ENCODE results near the gene RPUSD1. TPM values are rescaled to one million over a fixed set of nuclear protein-coding genes. Genes with fewer than 3 reads are reported as not detected.

RPUSD1 gene
- total RNA-seq, 1 donor from 2014 or later: 14.2 TPM

DNA sequence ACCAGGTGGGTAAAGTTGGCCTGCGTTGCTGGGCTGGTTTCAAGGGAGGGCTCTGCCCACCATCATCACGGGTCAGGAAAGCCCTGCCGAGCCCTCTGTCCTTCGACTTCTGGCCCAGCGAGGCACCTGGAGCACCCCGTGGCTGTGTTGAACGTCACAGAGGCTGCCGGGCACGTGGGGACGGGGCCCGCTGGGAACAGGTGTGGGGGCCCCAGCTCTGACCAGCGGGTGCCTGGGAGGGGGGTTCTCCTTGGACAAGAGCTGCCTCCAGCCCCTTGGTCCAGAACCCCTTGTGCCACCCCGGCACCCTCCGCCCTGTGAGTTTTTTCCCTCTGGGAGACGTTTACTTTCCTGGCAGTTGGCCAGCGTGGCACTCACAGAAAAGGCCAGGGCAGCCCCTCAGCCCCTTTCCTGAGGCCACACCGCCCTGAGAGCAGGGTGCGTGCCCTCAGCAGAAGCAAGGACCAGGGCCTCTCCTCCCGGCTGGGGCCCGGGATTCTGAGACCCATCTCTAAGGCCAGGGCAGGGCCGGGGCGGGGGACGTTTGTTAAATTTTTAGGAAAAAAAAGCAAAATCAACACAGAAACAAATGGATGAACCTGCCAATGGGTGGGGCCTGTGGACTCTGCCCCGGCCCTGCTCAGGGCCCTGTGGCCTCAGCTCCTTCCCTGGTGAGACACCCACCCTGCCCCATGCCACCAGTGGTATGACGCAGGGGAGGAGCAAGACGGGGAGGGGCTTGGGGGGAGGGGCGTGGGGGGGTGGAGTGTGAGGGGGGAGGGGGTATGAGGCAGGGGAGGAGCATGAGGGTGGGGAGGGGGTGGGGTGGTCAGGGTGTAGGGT, 43.6 kb upstream of the RPUSD1 start:
- TF ChIP-seq, protein P1, sequence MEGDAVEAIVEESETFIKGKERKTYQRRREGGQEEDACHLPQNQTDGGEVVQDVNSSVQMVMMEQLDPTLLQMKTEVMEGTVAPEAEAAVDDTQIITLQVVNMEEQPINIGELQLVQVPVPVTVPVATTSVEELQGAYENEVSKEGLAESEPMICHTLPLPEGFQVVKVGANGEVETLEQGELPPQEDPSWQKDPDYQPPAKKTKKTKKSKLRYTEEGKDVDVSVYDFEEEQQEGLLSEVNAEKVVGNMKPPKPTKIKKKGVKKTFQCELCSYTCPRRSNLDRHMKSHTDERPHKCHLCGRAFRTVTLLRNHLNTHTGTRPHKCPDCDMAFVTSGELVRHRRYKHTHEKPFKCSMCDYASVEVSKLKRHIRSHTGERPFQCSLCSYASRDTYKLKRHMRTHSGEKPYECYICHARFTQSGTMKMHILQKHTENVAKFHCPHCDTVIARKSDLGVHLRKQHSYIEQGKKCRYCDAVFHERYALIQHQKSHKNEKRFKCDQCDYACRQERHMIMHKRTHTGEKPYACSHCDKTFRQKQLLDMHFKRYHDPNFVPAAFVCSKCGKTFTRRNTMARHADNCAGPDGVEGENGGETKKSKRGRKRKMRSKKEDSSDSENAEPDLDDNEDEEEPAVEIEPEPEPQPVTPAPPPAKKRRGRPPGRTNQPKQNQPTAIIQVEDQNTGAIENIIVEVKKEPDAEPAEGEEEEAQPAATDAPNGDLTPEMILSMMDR (IDR thresholded peaks at IDR 0.05): no peak
- Histone ChIP-seq H3K27me3 (no peaks in the 10 kb centered on the region), H3K9me3 (peaks cover 3% of the 10 kb centered on the region), H3K36me3 (no peaks in the 10 kb centered on the region), H3K4me3 (no peak overlapping the region), H3K27ac (no peak overlapping the region), H3K4me1 (no peaks in the 10 kb centered on the region)
- intact Hi-C loops (cut with DNase I): no loop called here
- DNase-seq (no peak), ATAC-seq (no peak)

DNA sequence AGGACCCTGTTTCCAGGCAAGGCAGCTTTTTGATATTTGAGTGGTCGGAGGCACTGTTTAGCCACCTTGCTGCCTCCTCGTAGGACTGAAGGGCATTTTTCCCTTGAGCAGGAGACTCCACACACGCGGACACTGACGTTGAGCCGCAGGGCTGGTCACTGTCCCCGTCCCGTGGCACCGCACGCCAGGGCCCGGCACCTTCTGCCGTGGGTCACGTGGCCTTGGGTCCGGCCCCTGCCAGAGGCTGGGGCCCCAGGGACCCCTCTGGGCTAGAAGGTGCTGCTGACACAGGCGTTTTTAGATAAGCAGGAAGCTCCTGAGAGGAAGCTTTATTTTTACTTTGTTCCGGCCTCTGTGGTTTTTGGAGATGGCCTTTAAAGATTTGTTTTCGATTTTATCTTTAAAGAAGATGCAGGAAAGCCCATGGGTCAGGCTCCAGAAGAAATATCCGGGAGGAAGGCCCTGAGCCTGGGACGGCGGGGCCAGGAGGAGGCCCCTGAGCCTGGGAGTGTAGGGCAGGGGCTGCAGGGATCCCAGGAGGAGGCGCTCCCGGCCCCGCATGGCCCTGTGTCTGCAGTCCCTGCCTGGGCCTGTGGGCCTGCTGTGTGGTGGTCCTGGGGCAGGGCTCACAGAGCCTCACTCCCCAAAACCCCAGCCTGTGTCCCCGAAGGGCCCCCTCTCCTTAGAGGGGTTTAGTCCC, 42.8 kb upstream of the RPUSD1 start:
- DNase-seq: no peak
- Histone ChIP-seq H3K27ac (no peak overlapping the region), H3K4me1 (no peaks in the 10 kb centered on the region), H3K4me3 (no peak overlapping the region), H3K36me3 (no peaks in the 10 kb centered on the region), H3K27me3 (no peaks in the 10 kb centered on the region), H3K9me3 (no peaks in the 10 kb centered on the region)
- no peak for ATAC-seq
- TF ChIP-seq, protein P1 (IDR thresholded peaks at IDR 0.05): no peak
- intact Hi-C loops (cut with DNase I): no loop called here

DNA sequence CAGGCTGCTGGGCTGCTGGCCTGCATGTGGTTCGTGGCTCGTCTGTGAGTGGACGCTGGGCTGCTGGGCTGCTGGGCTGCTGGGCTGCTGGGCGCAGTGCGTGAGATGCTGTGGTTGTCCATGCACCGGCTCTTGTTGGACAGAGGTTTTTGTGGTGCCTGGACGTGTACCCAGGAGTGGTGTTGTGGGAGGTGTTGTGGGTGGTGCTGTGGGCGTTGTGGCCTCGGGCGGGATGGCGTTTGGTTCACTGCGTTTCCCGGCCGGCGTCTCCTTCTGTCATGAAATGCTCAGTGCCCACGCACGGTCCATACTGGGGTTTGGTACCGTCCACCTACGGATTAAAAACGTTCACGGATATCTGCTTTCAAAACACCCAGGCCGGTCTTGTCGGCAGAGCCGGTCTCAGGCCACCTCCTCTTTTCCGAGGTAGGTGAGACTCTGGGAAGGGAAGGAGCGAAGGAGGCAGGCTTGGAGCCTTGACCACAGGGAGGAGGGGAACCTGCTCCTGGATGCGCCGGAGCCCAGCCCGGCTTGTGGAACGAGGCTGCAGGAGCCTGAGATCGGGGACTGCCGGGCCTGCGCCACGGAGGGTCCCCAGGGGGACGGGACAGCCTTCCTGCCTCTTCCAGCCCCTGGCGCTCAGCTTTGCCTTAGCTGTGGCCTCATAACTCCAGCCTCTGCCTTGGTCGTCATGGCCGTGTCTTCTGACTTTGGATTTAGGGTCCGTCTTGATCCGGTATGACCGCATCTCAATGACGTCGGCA, 42.1 kb upstream of the RPUSD1 start:
- H3K27me3 ChIP-seq: no peaks in the 10 kb centered on the region
- ATAC-seq: no peak

DNA sequence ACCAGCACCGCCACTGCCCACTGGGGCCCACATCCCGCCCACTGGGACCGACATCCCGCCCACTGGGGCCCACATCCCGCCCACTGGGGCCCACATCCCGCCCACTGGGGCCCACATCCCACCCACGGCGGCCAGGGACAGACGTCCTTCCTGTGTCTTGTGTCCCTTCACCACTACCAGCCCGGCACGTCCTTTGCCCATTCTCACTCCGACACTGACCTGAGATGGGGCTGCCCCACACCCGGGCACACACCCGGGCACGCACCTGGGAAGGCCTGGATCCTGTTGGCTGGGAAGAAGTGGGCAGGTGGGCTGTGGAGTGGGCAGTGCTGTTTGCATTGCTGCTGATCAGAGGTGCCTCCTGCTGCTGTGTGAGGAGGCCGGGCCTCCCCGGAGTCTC, 40.7 kb upstream of the RPUSD1 start:
- Histone ChIP-seq H3K9me3 (no peaks in the 10 kb centered on the region), H3K36me3 (no peaks in the 10 kb centered on the region), H3K27me3 (no peaks in the 10 kb centered on the region), H3K4me3 (no peak overlapping the region), H3K27ac (no peak overlapping the region), H3K4me1 (no peaks in the 10 kb centered on the region)
- TF ChIP-seq, protein P1 (IDR thresholded peaks at IDR 0.05): no peak
- intact Hi-C loops (cut with DNase I): no loop called here
- DNase-seq (no peak), ATAC-seq (no peak)

More for the DNA sequence above, 42.1 kb upstream of the RPUSD1 start:
- no peaks in the 10 kb centered on the region for H3K36me3 ChIP-seq
- no peak for DNase-seq
- intact Hi-C loops (cut with DNase I): no loop called here
- no peak overlapping the region for H3K27ac ChIP-seq
- no peak overlapping the region for H3K4me3 ChIP-seq
- no peaks in the 10 kb centered on the region for H3K9me3 ChIP-seq
- no peaks in the 10 kb centered on the region for H3K4me1 ChIP-seq
- TF ChIP-seq, protein P1 (IDR thresholded peaks at IDR 0.05): no peak

DNA sequence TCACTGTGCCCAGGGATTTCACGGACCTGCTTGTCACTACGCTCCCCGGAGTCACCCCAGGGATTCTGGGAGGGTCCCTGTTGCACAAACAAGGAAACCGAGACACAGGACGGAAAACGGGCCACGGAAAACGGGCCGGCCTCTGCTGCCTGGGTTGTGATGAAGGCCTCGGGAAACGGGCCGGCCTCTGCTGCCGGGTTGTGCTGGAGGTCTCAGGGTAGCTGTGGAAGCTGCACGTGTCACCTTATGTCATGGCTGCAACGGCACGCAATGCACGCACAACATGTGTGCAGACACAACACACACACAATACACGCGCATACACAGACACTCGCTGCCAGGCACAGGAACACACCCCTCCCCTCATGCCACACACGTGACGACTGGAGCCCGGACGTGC, 39.3 kb upstream of the RPUSD1 start:
- Histone ChIP-seq H3K27me3 (no peaks in the 10 kb centered on the region), H3K36me3 (no peaks in the 10 kb centered on the region), H3K4me1 (no peaks in the 10 kb centered on the region), H3K27ac (no peak overlapping the region), H3K4me3 (no peak overlapping the region), H3K9me3 (no peaks in the 10 kb centered on the region)
- DNase-seq (no peak), ATAC-seq (no peak)
- TF ChIP-seq, protein P1 (IDR thresholded peaks at IDR 0.05): no peak
- intact Hi-C loops (cut with DNase I): no loop called here
